ENCODE measurements around the gene NOC2L.

The NOC2L gene

GRCh38 chr1:974293-974640, 15.2 kb upstream of the NOC2L start:
- H3K27me3 ChIP-seq (ENCODE audit: control insufficient read depth in 1 of 2, insufficient read depth in 2 of 2, low read length in 2 of 2): peaks cover 25 to 57% of the 10 kb centered on the region in 2 donors

GRCh38 chr1:973459-974292, 14.6 kb upstream of the NOC2L start:
- Histone ChIP-seq H3K9ac (ENCODE audit: low read length in 2 of 2) (no peak overlapping the region), H3K4me1 (ENCODE audit: control insufficient read depth, insufficient read depth, low read length) (peaks cover 12% of the 10 kb centered on the region), H3K36me3 (ENCODE audit: control insufficient read depth in 2 of 2, insufficient read depth in 2 of 2, low read length in 2 of 2) (no peaks in the 10 kb centered on the region), H3K27me3 (ENCODE audit: control insufficient read depth in 1 of 2, insufficient read depth in 2 of 2, low read length in 2 of 2) (peaks cover 30 to 59% of the 10 kb centered on the region in 2 donors), H3K4me3 (ENCODE audit: low read length in 2 of 2) (no peak overlapping the region), H3K9me3 (ENCODE audit: control insufficient read depth in 2 of 2, low read length in 2 of 2) (no peaks in the 10 kb centered on the region), H3K27ac (ENCODE audit: low read length) (no peak overlapping the region)

More at GRCh38 chr1:974293-974640, 15.2 kb upstream of the NOC2L start:
- H3K9ac ChIP-seq (ENCODE audit: low read length in 2 of 2): no peak overlapping the region
- no peaks in the 10 kb centered on the region for H3K36me3 ChIP-seq (ENCODE audit: control insufficient read depth in 2 of 2, insufficient read depth in 2 of 2, low read length in 2 of 2)
- H3K9me3 ChIP-seq (ENCODE audit: control insufficient read depth in 2 of 2, low read length in 2 of 2): no peaks in the 10 kb centered on the region
- peaks cover 12% of the 10 kb centered on the region for H3K4me1 ChIP-seq (ENCODE audit: control insufficient read depth, insufficient read depth, low read length)
- no peak overlapping the region for H3K4me3 ChIP-seq (ENCODE audit: low read length in 2 of 2)
- H3K27ac ChIP-seq (ENCODE audit: low read length): no peak overlapping the region

- peaks cover 38 to 64% of the 10 kb centered on the region in 2 donors for H3K27me3 ChIP-seq (ENCODE audit: control insufficient read depth in 1 of 2, insufficient read depth in 2 of 2, low read length in 2 of 2)
Measured at GRCh38 chr1:972726-973458, 13.8 kb upstream of the NOC2L start.

GRCh38 chr1:971751-972506, 12.9 kb upstream of the NOC2L start:
- Histone ChIP-seq H3K4me3 (ENCODE audit: low read length in 2 of 2) (no peak overlapping the region), H3K9ac (ENCODE audit: low read length in 2 of 2) (no peak overlapping the region), H3K9me3 (ENCODE audit: control insufficient read depth in 2 of 2, low read length in 2 of 2) (no peaks in the 10 kb centered on the region), H3K27ac (ENCODE audit: low read length) (no peak overlapping the region), H3K36me3 (ENCODE audit: control insufficient read depth in 2 of 2, insufficient read depth in 2 of 2, low read length in 2 of 2) (no peaks in the 10 kb centered on the region), H3K27me3 (ENCODE audit: control insufficient read depth in 1 of 2, insufficient read depth in 2 of 2, low read length in 2 of 2) (peaks cover 45 to 68% of the 10 kb centered on the region in 2 donors), H3K4me1 (ENCODE audit: control insufficient read depth, insufficient read depth, low read length) (peaks cover 19% of the 10 kb centered on the region)

More at GRCh38 chr1:972726-973458, 13.8 kb upstream of the NOC2L start:
- H3K27ac ChIP-seq (ENCODE audit: low read length): no peak overlapping the region
- no peak overlapping the region for H3K4me3 ChIP-seq (ENCODE audit: low read length in 2 of 2)
- H3K9me3 ChIP-seq (ENCODE audit: control insufficient read depth in 2 of 2, low read length in 2 of 2): no peaks in the 10 kb centered on the region
- peaks cover 12% of the 10 kb centered on the region for H3K4me1 ChIP-seq (ENCODE audit: control insufficient read depth, insufficient read depth, low read length)
- H3K9ac ChIP-seq (ENCODE audit: low read length in 2 of 2): no peak overlapping the region
- no peaks in the 10 kb centered on the region for H3K36me3 ChIP-seq (ENCODE audit: control insufficient read depth in 2 of 2, insufficient read depth in 2 of 2, low read length in 2 of 2)

GRCh38 chr1:970973-971730, 12.1 kb upstream of the NOC2L start:
- Histone ChIP-seq H3K27ac (ENCODE audit: low read length) (no peak overlapping the region), H3K36me3 (ENCODE audit: control insufficient read depth in 2 of 2, insufficient read depth in 2 of 2, low read length in 2 of 2) (no peaks in the 10 kb centered on the region), H3K9ac (ENCODE audit: low read length in 2 of 2) (no peak overlapping the region), H3K9me3 (ENCODE audit: control insufficient read depth in 2 of 2, low read length in 2 of 2) (no peaks in the 10 kb centered on the region), H3K4me1 (ENCODE audit: control insufficient read depth, insufficient read depth, low read length) (peaks cover 23% of the 10 kb centered on the region), H3K27me3 (ENCODE audit: control insufficient read depth in 1 of 2, insufficient read depth in 2 of 2, low read length in 2 of 2) (peaks cover 45 to 66% of the 10 kb centered on the region in 2 donors), H3K4me3 (ENCODE audit: low read length in 2 of 2) (no peak overlapping the region)

GRCh38 chr1:970242-970972, 11.4 kb upstream of the NOC2L start:
- Histone ChIP-seq H3K27me3 (ENCODE audit: control insufficient read depth in 1 of 2, insufficient read depth in 2 of 2, low read length in 2 of 2) (peaks cover 45 to 59% of the 10 kb centered on the region in 2 donors), H3K9ac (ENCODE audit: low read length in 2 of 2) (no peak overlapping the region), H3K4me1 (ENCODE audit: control insufficient read depth, insufficient read depth, low read length) (peaks cover 20% of the 10 kb centered on the region), H3K9me3 (ENCODE audit: control insufficient read depth in 2 of 2, low read length in 2 of 2) (no peaks in the 10 kb centered on the region), H3K36me3 (ENCODE audit: control insufficient read depth in 2 of 2, insufficient read depth in 2 of 2, low read length in 2 of 2) (no peaks in the 10 kb centered on the region), H3K27ac (ENCODE audit: low read length) (no peak overlapping the region), H3K4me3 (ENCODE audit: low read length in 2 of 2) (no peak overlapping the region)

- Histone ChIP-seq H3K27me3 (ENCODE audit: control insufficient read depth in 1 of 2, insufficient read depth in 2 of 2, low read length in 2 of 2) (peaks cover 45 to 54% of the 10 kb centered on the region in 2 donors), H3K36me3 (ENCODE audit: control insufficient read depth in 2 of 2, insufficient read depth in 2 of 2, low read length in 2 of 2) (no peaks in the 10 kb centered on the region), H3K9me3 (ENCODE audit: control insufficient read depth in 2 of 2, low read length in 2 of 2) (no peaks in the 10 kb centered on the region), H3K27ac (ENCODE audit: low read length) (no peak overlapping the region), H3K4me1 (ENCODE audit: control insufficient read depth, insufficient read depth, low read length) (peaks cover 18% of the 10 kb centered on the region), H3K9ac (ENCODE audit: low read length in 2 of 2) (no peak overlapping the region), H3K4me3 (ENCODE audit: low read length in 2 of 2) (no peak overlapping the region)
Measured at GRCh38 chr1:969260-969855, 10.3 kb upstream of the NOC2L start.

- Histone ChIP-seq H3K27me3 (ENCODE audit: control insufficient read depth in 1 of 2, insufficient read depth in 2 of 2, low read length in 2 of 2) (peaks cover 38 to 39% of the 10 kb centered on the region in 2 donors), H3K4me3 (ENCODE audit: low read length in 2 of 2) (peak overlapping the region in 1 of 2 donors; percentile 84), H3K9ac (ENCODE audit: low read length in 2 of 2) (no peak overlapping the region), H3K9me3 (ENCODE audit: control insufficient read depth in 2 of 2, low read length in 2 of 2) (no peaks in the 10 kb centered on the region), H3K27ac (ENCODE audit: low read length) (no peak overlapping the region), H3K36me3 (ENCODE audit: control insufficient read depth in 2 of 2, insufficient read depth in 2 of 2, low read length in 2 of 2) (no peaks in the 10 kb centered on the region), H3K4me1 (ENCODE audit: control insufficient read depth, insufficient read depth, low read length) (peaks cover 18% of the 10 kb centered on the region)
Measured at GRCh38 chr1:967466-968343, 8.6 kb upstream of the NOC2L start.
